GM04504 (cell line): ENCODE data around the gene BCR.

Experiments
- DNase-seq: peaks from one replicate; pipeline ENCODE4 v3.0.0-alpha.2; 2012; ENCODE audit warnings: low read depth

The BCR gene

GRCh38 chr22:23177197-23177596 is 3.1 kb upstream of the BCR start:
- no peak for DNase-seq

- no peak for DNase-seq
Measured at GRCh38 chr22:23178512-23179254, 1.6 kb upstream of the BCR start.

- no peak for DNase-seq
Measured at GRCh38 chr22:23179381-23180299, 669 bp upstream of the BCR start.

GRCh38 chr22:23180893-23181720 is 798 bp downstream of the BCR start:
- DNase-seq: no peak

- no peak for DNase-seq
Measured at GRCh38 chr22:23181721-23182308, 1.5 kb downstream of the BCR start.

- DNase-seq: no peak
Measured at GRCh38 chr22:23182309-23183060, 2.2 kb downstream of the BCR start.

GRCh38 chr22:23183061-23183698 is 2.9 kb downstream of the BCR start:
- no peak for DNase-seq

GRCh38 chr22:23184100-23184763 is 3.9 kb downstream of the BCR start:
- no peak for DNase-seq

GRCh38 chr22:23184764-23185113 is 4.4 kb downstream of the BCR start:
- no peak for DNase-seq

GRCh38 chr22:23187211-23187610 is 6.9 kb downstream of the BCR start:
- no peak for DNase-seq

GRCh38 chr22:23187871-23188700 is 7.8 kb downstream of the BCR start:
- no peak for DNase-seq

GRCh38 chr22:23190526-23190925 is 10.2 kb downstream of the BCR start:
- no peak for DNase-seq

GRCh38 chr22:23192133-23192532 is 11.8 kb downstream of the BCR start:
- DNase-seq: no peak

GRCh38 chr22:23192558-23192957 is 12.2 kb downstream of the BCR start:
- no peak for DNase-seq

- no peak for DNase-seq
Measured at GRCh38 chr22:23193196-23193827, 13.0 kb downstream of the BCR start.

- no peak for DNase-seq
Measured at GRCh38 chr22:23193882-23194281, 13.6 kb downstream of the BCR start.

- no peak for DNase-seq
Measured at GRCh38 chr22:23196165-23196564, 15.9 kb downstream of the BCR start.

- DNase-seq: no peak
Measured at GRCh38 chr22:23197836-23198235, 17.5 kb downstream of the BCR start.

- DNase-seq: no peak
Measured at GRCh38 chr22:23199159-23199558, 18.9 kb downstream of the BCR start.
